Coronary artery (tissue), 2 donors: Measurements from ENCODE around the gene BRMS1L.

ENCODE experiments used
- DNase-seq: peaks from one replicate; pipeline ENCODE4 v3.0.0-alpha.2; 2017; ENCODE audit warnings: low spot score
- H3K27ac ChIP-seq, 2 donors: fragments of 200-600 bp; sonication (generic); one replicate each; pipeline ENCODE4 v1.5.1; 2016 to 2019
- H3K4me3 ChIP-seq: fragments of 200-600 bp; sonication (generic); 2 replicates; pipeline ENCODE4 v1.5.1; 2016; ENCODE audit warnings: mild to moderate bottlenecking, moderate library complexity
- TF ChIP-seq, protein P1 (sequence below): fragments of 200-600 bp; sonication (generic); IDR thresholded peaks from one replicate; pipeline ENCODE4 v1.5.1; 2019; ENCODE audit warnings: antibody characterized with exemption

Gene BRMS1L

DNA sequence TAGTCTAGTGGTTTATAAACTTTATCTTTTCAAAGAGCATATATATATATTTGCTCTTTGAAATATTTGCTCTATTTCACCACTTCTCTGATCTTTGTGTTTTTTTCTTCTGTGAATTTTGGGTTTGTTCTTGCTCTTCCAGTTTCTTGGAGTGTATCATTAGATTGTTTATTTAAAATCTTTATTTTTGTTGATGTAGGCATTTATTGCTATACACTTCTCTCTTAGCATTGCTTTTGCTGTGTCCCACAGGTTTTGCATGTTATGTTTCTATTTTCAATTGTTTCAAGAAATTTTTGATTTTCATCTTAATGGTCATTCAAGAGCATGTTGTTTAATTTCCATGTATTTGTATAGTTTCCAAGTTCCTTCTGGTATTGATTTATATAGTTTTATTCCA, 69.1 kb downstream of the BRMS1L start:
- no peak for DNase-seq
- Histone ChIP-seq H3K27ac (no peak overlapping the region), H3K4me3 (no peak overlapping the region)
- TF ChIP-seq, protein P1, sequence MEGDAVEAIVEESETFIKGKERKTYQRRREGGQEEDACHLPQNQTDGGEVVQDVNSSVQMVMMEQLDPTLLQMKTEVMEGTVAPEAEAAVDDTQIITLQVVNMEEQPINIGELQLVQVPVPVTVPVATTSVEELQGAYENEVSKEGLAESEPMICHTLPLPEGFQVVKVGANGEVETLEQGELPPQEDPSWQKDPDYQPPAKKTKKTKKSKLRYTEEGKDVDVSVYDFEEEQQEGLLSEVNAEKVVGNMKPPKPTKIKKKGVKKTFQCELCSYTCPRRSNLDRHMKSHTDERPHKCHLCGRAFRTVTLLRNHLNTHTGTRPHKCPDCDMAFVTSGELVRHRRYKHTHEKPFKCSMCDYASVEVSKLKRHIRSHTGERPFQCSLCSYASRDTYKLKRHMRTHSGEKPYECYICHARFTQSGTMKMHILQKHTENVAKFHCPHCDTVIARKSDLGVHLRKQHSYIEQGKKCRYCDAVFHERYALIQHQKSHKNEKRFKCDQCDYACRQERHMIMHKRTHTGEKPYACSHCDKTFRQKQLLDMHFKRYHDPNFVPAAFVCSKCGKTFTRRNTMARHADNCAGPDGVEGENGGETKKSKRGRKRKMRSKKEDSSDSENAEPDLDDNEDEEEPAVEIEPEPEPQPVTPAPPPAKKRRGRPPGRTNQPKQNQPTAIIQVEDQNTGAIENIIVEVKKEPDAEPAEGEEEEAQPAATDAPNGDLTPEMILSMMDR = no peak

DNA sequence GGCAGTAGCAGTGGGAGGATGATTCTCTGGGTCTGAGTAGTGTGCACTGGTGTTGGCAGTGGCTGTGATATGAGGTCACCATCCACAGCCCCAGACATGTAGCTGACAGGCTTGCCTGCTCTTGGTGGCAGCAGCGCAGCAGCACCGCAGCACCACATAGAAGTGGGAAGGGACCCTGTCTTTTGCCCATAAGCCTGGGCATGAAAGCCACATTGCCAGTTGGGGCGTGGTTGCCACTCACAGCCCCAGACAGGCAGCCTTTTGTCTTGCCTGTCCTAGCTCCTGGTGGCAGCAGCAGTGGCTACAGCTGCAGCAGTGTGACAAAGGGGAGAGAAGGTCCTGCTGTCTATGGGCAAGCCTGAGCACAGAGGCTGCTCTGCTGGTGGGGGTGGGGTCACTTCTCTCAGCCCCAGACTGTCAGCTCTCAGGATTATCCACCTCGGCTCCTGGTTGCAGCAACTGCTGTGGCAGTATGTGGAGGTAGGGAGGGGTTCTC, 71.5 kb downstream of the BRMS1L start:
- no peak for DNase-seq
- H3K27ac ChIP-seq = no peak overlapping the region
- no peak overlapping the region for H3K4me3 ChIP-seq
- TF ChIP-seq, protein P1 = no peak

DNA sequence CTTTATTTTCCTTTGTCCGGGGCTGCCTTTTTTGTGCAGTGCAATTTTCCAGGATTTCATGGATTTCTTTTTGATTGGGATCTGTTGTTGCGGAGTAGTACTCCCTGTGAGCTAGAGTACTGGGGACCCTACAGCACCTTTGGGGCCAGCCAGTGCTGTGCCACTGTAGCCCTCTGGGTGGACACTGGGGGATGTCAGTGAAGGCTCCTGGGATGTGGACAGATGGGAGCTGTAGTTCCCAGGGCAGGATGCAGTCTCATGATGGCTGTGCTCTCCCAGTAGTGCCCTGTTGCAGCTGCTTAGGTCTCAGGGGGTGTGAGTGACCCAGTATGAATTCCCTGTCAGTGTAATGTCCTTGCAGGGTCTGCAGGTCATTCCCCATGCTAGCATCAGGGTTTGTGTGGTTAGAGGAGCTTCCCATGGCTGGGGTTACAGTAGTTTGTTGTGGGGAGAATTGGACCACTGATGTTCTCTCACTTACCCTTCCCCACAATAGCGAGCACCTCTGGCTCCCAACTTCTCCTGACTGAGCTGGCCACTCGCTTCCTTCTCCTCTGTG, 72.2 kb downstream of the BRMS1L start:
- no peak for DNase-seq
- Histone ChIP-seq H3K27ac (no peak overlapping the region), H3K4me3 (no peak overlapping the region)
- TF ChIP-seq, protein P1 = no peak

DNA sequence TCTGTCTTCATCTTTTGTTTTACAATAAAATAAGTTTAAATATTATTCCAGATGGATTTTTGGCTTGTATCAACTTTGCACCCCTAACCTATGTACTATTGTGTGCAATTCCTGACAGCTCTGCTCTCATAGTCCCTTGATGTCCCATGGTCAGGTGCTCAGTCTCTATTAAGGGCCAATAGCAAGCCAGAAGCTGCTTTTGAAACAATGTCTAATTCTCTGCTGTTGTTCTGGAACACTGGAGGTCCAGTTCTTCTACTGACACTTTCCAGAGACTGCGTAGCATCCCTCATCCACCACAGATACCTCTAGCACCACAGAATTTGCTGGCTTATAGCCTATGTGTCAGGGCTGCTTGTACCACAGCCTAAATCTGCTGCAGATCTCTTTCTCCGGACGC, 74.6 kb downstream of the BRMS1L start:
- no peak overlapping the region for H3K4me3 ChIP-seq
- DNase-seq = no peak
- TF ChIP-seq, protein P1 = no peak
- no peak overlapping the region for H3K27ac ChIP-seq

DNA sequence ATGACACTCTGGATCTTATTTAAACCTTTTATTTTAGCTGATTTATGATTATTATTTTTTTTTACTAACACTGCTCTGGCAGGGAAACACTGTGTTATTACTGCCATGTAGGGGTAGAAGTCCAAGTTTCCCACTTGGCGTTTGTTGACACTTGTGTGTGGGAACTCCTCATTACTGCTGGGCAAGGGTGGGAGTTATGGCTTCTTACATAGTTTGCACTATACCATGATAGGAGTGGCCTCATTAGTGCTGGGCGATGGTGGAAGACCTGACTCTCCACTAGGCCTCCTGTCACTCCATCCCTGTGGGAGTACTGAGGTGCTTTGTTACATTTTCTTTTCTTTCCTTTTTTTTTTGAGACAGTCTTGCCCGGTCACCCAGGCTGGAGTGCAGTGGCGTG, 83.5 kb downstream of the BRMS1L start:
- no peak for DNase-seq
- TF ChIP-seq, protein P1 = no peak
- Histone ChIP-seq H3K4me3 (no peak overlapping the region), H3K27ac (no peak overlapping the region)

DNA sequence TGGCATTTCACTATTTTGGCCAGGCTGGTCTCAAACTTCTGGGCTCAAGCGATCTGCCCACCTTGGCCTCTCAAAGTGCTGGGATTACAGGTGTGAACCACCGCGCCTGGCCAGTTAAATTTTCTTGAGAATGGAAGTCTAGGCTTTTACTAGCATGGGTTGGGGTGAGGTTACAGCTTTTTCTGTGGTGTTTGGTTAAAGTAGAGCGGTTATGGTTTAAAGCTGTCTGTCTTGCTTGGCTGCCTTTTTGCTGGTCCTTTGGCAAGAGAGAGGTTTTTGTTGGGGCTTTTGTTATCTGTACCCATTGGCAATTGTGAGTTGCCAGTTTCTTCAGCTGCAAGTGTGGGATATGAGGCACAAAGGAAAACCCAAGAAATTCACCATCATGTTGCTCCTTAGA, 84.1 kb downstream of the BRMS1L start:
- no peak overlapping the region for H3K4me3 ChIP-seq
- no peak overlapping the region for H3K27ac ChIP-seq
- DNase-seq = no peak
- TF ChIP-seq, protein P1 = no peak

DNA sequence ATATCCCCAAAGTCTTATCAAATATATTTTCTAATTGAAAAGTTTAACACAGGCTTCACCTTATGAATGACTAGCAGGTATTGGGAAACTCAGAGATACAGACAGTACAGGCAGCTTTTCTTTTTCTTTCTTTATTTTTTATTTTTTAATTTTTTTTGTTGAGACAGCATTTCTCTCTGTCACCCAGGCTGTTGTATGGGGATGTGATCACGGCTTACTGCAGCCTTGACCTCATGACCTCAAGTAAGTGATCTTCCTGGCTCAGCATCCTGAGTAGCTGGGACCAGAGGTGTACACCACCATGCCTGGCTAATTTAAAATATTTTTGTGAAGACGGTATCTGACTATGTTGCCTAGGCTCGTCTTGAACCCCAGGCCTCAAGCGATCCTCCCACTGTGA, 85.0 kb downstream of the BRMS1L start:
- no peak overlapping the region for H3K27ac ChIP-seq
- no peak for DNase-seq
- TF ChIP-seq, protein P1 = no peak
- no peak overlapping the region for H3K4me3 ChIP-seq
